A549 (cell line): ENCODE results near the gene SLC47A2. TPM values are rescaled to one million over a fixed set of nuclear protein-coding genes. Genes with fewer than 3 reads are reported as not detected.

Experiments used
- ATAC-seq, 2 experiments: fragments of 200-7000 bp in 1 of 2; fragments of >200 bp in 1 of 2; cut with Nextera tagmentation in 1 of 2; cut with Tn5 transposase in 1 of 2; 3 replicates each; pipeline versions ENCODE4 v1.8.0 to v1.9.1; 2018 to 2020; ENCODE audit warnings: mild to moderate bottlenecking in 1 of 2, moderate library complexity in 1 of 2
- CTCF ChIA-PET: fragments of 300-600 bp; sonication (Branson Sonifier 250); formaldehyde crosslinking; extraction: SDS; loops from one replicate; lab custom pipeline; 2021; ENCODE audit warnings: antibody characterized with exemption, inconsistent platforms; lab: Yijun Ruan, JAX
- POLR2A ChIA-PET: fragments of 350-600 bp; formaldehyde crosslinking; extraction: SDS; loops from one replicate; lab custom pipeline; 2021; ENCODE audit warnings: antibody characterized with exemption, inconsistent platforms; lab: Yijun Ruan, JAX
- DNase-seq, 2 experiments: peaks; one replicate each; pipeline versions ENCODE4 v3.0.0 to v3.0.0-alpha.2; 2011 to 2016; ENCODE audit warnings: low read depth in 1 of 2, low spot score in 1 of 2
- FAIRE-seq: peaks from 2 replicates; lab custom pipeline; 2011; peaks lifted over from hg19 to GRCh38; lab: Jason Lieb, UNC
- H3K27ac ChIP-seq, 2 experiments: fragments of >200 bp; sonication (Bioruptor Twin); formaldehyde crosslinking; 3 replicates each; pipeline ENCODE4 v1.5.1; 2016 to 2017
- H3K4me1 ChIP-seq: fragments of >200 bp; sonication (Bioruptor Twin); formaldehyde crosslinking; 3 replicates; pipeline ENCODE4 v1.6.1; 2016
- H3K4me2 ChIP-seq: fragments of >200 bp; sonication (Bioruptor Twin); formaldehyde crosslinking; 3 replicates; pipeline ENCODE4 v1.6.1; 2016
- H3K4me3 ChIP-seq: fragments of >200 bp; sonication (Bioruptor Twin); formaldehyde crosslinking; 3 replicates; pipeline ENCODE4 v1.5.1; 2016
- H3K9me3 ChIP-seq: fragments of >200 bp; sonication (Bioruptor Twin); formaldehyde crosslinking; 3 replicates; pipeline ENCODE4 v1.6.1; 2016
- BCL3 ChIP-seq: fragments of >200 bp; sonication (Bioruptor Twin); formaldehyde crosslinking; IDR thresholded peaks from 3 replicates; pipeline ENCODE4 v1.6.1; 2016
- CEBPB ChIP-seq, 2 experiments: fragments of >200 bp in 1 of 2; sonication (Bioruptor Twin) in 1 of 2; formaldehyde crosslinking in 1 of 2; IDR thresholded peaks; 2 replicates each; pipeline ENCODE4 v1.6.1; 2012 to 2016
- CHD4 ChIP-seq: fragments of 200-600 bp; sonication (generic); IDR thresholded peaks from 2 replicates; pipeline ENCODE4 v1.6.1; 2016; ENCODE audit warnings: antibody characterized with exemption, mild to moderate bottlenecking, borderline replicate concordance
- HEYL ChIP-seq: fragments of 250-450 bp; sonication (Bioruptor Pico); IDR thresholded peaks from 2 replicates; pipeline ENCODE4 v1.8.0; 2021; ENCODE audit warnings: mild to moderate bottlenecking, moderate library complexity
- HMGXB4 ChIP-seq: fragments of 250-450 bp; sonication (Bioruptor Pico); IDR thresholded peaks from 2 replicates; pipeline ENCODE4 v1.5.0; 2021; ENCODE audit warnings: mild to moderate bottlenecking, moderate library complexity, borderline replicate concordance
- HOXB13 ChIP-seq: fragments of 250-450 bp; sonication (Bioruptor Pico); IDR thresholded peaks from 2 replicates; pipeline ENCODE4 v1.5.0; 2020; ENCODE audit warnings: low read depth, mild to moderate bottlenecking, moderate library complexity
- JUNB ChIP-seq: fragments of >200 bp; sonication (Bioruptor Twin); formaldehyde crosslinking; IDR thresholded peaks from 2 replicates; pipeline ENCODE4 v1.6.1; 2016
- MAZ ChIP-seq: fragments of 150-350 bp; IDR thresholded peaks from 2 replicates; pipeline ENCODE4 v1.6.1; 2014; ENCODE audit warnings: antibody characterized with exemption, low read depth, low read length, borderline replicate concordance
- MYC ChIP-seq: IDR thresholded peaks from 2 replicates; pipeline ENCODE4 v1.6.1; 2012; ENCODE audit warnings: mild to moderate bottlenecking, inconsistent platforms, low read length, improper control_type of control experiment, borderline replicate concordance
- NFE2L2 ChIP-seq: fragments of 150-350 bp; conservative IDR thresholded peaks from 2 replicates; pipeline ENCODE4 v1.6.1; 2014; ENCODE audit warnings: low read length
- NPAS2 ChIP-seq: fragments of 250-450 bp; sonication (Bioruptor Pico); IDR thresholded peaks from 2 replicates; pipeline ENCODE4 v1.8.0; 2022; ENCODE audit warnings: mild to moderate bottlenecking, moderate library complexity, borderline replicate concordance
- PHF8 ChIP-seq: fragments of 200-600 bp; sonication (generic); IDR thresholded peaks from 2 replicates; pipeline ENCODE4 v1.6.1; 2016; ENCODE audit warnings: low read depth, mild to moderate bottlenecking, antibody characterized with exemption, moderate library complexity, borderline replicate concordance
- POLR2AphosphoS2 ChIP-seq: conservative IDR thresholded peaks from 2 replicates; pipeline ENCODE4 v1.6.1; 2012; ENCODE audit warnings: low read length, improper control_type of control experiment, inconsistent platforms
- RAD21 ChIP-seq, 2 experiments: fragments of >200 bp in 1 of 2; sonication (Bioruptor Twin) in 1 of 2; formaldehyde crosslinking in 1 of 2; IDR thresholded peaks in 1 of 2; conservative IDR thresholded peaks in 1 of 2; 2 replicates in 1 of 2; 3 replicates in 1 of 2; pipeline ENCODE4 v1.6.1; 2012 to 2018; ENCODE audit warnings: inconsistent platforms in 1 of 2
- RARB ChIP-seq: fragments of 250-450 bp; sonication (Bioruptor Pico); IDR thresholded peaks from 2 replicates; pipeline ENCODE4 v1.8.0; 2021; ENCODE audit warnings: mild to moderate bottlenecking, moderate library complexity
- RCOR1 ChIP-seq: fragments of 150-350 bp; IDR thresholded peaks from 2 replicates; pipeline ENCODE4 v1.6.1; 2014; ENCODE audit warnings: antibody characterized with exemption, low read length, low read depth
- RNF2 ChIP-seq: fragments of 200-600 bp; sonication (generic); IDR thresholded peaks from 2 replicates; pipeline ENCODE4 v1.6.1; 2016; ENCODE audit warnings: low read depth, mild to moderate bottlenecking, antibody characterized with exemption, moderate library complexity, borderline replicate concordance
- SMC3 ChIP-seq: fragments of >200 bp; sonication (Bioruptor Twin); formaldehyde crosslinking; IDR thresholded peaks from 3 replicates; pipeline ENCODE4 v1.6.1; 2018; ENCODE audit warnings: inconsistent platforms
- TFCP2L1 ChIP-seq: fragments of 250-450 bp; sonication (Bioruptor Pico); IDR thresholded peaks from 2 replicates; pipeline ENCODE4 v1.5.0; 2021; ENCODE audit warnings: mild to moderate bottlenecking
- ZFP36 ChIP-seq: fragments of 450-650 bp; IDR thresholded peaks from 2 replicates; pipeline ENCODE4 v1.6.1; 2014; ENCODE audit warnings: borderline replicate concordance; ENCODE audit not compliant: partially characterized antibody
- ZNF302 ChIP-seq: fragments of 250-450 bp; sonication (Bioruptor Pico); IDR thresholded peaks from 2 replicates; pipeline ENCODE4 v1.9.0; 2021; ENCODE audit warnings: inconsistent platforms, mild to moderate bottlenecking, moderate library complexity
- WGBS: methylation state at CpG from one replicate; pipeline ENCODE4 v1.1.6; 2017; ENCODE audit errors: missing lambda C conversion rate; 5-methylcytosine and 5-hydroxymethylcytosine counted together
- polyA plus RNA-seq, 4 experiments: library from polyadenylated mRNA; depleted of rRNA in 3 of 4; stranded (reverse); fragments of >200 nt; fragmentation: RNase III in 1 of 4; extraction: RNeasy Plus Mini Kit Qiagen cat#74134 plus additional on column Dnase treatment in 1 of 4; gene quantifications; 2 replicates in 3 of 4; 3 replicates in 1 of 4; pipeline ENCODE4 v1.2.3, GENCODE V29; 2011 to 2017
- TF ChIP-seq, protein P1 (sequence below): fragments of >200 bp; sonication (Bioruptor Twin); formaldehyde crosslinking; IDR thresholded peaks from 2 replicates; pipeline ENCODE4 v1.6.1; 2016
- TF ChIP-seq, protein P2 (sequence below): fragments of 450-650 bp; IDR thresholded peaks from 2 replicates; pipeline ENCODE4 v1.6.1; 2014; ENCODE audit warnings: antibody characterized with exemption
- TF ChIP-seq, protein P3 (sequence below): fragments of 200-600 bp; sonication (generic); IDR thresholded peaks from 2 replicates; pipeline ENCODE4 v1.6.1; 2016; ENCODE audit warnings: antibody characterized with exemption, mild to moderate bottlenecking, moderate library complexity

The SLC47A2 gene
- polyA plus RNA-seq, 2 of the 4 experiments (the other 2 are of a cell fraction) = 0.13 to 0.27 TPM

DNA sequence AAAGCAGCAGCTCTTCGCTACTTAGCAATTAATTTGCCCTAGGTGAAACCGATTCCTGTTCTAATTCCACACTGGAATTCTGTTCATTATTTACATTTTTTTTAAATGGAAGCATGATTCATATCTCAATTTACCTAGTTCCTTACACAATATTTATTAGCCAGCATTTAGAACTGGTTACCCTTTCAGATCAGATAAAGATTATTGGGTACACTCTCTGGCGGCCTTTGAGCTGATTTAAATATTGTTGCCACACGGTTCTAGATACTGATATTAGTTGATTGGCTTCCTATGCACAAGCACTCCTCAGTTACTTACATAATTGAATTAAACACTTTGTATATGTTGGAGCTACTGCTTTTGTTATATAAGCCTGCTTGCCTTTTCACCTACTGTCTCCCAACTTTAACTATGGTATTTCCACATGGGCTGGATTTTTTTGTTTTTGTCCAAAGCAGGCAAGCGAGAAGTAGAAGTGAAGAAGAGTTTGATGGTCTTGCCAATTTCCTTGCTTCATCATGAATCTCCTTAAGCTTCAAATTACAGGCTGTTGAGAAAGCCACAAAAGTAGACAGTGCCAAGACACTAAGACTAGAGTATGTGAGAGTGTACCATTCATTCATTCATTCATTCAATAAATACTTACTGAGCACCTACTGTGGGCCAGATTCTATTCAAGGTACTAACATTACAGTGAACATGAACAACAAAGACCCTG lies 71.7 kb downstream of the SLC47A2 start:
- peak overlapping the region; percentile 17; the same call in 2 of the 3 replicates for H3K4me2 ChIP-seq
- no peak overlapping the region for H3K4me3 ChIP-seq
- FAIRE-seq = peak; percentile 46
- CTCF ChIA-PET = interaction anchor here (1.1 to 7.0 kb wide), 9 partner anchors 9 to 282 kb away, joined by 3 to 37 read pairs (median 13); partner anchors contain the start of gene B9D1
- 86% methylated on average over 5 of the region's 5 CpGs for WGBS
- TF ChIP-seq, protein P1, sequence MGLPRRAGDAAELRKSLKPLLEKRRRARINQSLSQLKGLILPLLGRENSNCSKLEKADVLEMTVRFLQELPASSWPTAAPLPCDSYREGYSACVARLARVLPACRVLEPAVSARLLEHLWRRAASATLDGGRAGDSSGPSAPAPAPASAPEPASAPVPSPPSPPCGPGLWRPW = no peak
- no peak for TF ChIP-seq CHD4
- TF ChIP-seq HOXB13 (CRISPR knock-in tag) = no peak
- TF ChIP-seq CEBPB (IDR thresholded peaks at IDR 0.05) = no peak
- no peak for TF ChIP-seq TFCP2L1
- no peak for TF ChIP-seq HMGXB4
- TF ChIP-seq ZFP36 = no peak
- no peak for TF ChIP-seq RARB (CRISPR knock-in tag)
- no peak for TF ChIP-seq NPAS2 (CRISPR knock-in tag)
- no peak for TF ChIP-seq BCL3
- TF ChIP-seq ZNF302 (CRISPR knock-in tag) = no peak
- TF ChIP-seq POLR2AphosphoS2 = no peak
- TF ChIP-seq, protein P2, sequence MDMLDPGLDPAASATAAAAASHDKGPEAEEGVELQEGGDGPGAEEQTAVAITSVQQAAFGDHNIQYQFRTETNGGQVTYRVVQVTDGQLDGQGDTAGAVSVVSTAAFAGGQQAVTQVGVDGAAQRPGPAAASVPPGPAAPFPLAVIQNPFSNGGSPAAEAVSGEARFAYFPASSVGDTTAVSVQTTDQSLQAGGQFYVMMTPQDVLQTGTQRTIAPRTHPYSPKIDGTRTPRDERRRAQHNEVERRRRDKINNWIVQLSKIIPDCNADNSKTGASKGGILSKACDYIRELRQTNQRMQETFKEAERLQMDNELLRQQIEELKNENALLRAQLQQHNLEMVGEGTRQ = no peak
- TF ChIP-seq MAZ = no peak
- TF ChIP-seq, all 56 proteins: peak for 0
- H3K4me1 ChIP-seq = peaks cover 53% of the 10 kb centered on the region
- no peaks in the 10 kb centered on the region for H3K9me3 ChIP-seq
- H3K27ac ChIP-seq = 0 out of 6 replicates have a peak overlapping the region, but pooled peaks of 1 of the 2 experiments have one; percentile 6
- no peak for ATAC-seq
- DNase-seq = no peak
- POLR2A ChIA-PET = interaction anchor here (1.0 kb wide), 1 partner anchor 110 kb away, joined by 3 read pairs; no protein-coding TSS in a partner anchor

DNA sequence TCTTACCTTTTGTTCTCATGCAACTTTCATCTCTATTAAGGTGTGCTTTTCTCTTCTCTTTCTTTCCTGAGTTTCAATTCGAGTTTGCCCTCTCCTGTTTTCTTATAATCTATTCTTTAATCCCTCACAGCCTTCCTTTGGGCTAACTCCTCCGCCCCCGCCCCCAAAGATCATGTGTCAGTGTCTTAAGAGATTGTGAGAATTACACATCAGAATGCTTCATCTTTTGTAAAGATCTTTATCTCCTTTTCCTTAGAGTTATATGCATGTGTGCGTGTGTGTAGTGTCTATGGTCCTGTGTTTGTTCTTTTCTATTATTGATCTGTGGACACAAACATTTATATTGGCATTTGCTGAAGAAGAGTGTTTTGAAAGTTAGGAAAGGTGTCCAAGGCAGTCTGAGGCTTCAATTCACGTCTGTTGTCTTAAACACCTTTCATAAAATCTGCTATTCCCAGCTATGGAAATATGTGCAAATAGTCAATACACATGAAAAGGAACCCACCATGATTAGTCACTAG lies 74.0 kb downstream of the SLC47A2 start:
- no peak for ATAC-seq
- ChIA-PET CTCF (interaction anchor here (1.0 to 4.2 kb wide), 7 partner anchors 11 to 124 kb away, joined by 3 to 20 read pairs (median 9); partner anchors contain the start of gene ALDH3A1), POLR2A (interaction anchor here (0.7 kb wide), 1 partner anchor 13 kb away, joined by 3 read pairs; no protein-coding TSS in a partner anchor)
- 71% methylated on average over 5 of the region's 5 CpGs for WGBS
- Histone ChIP-seq H3K4me3 (no peak overlapping the region), H3K9me3 (no peaks in the 10 kb centered on the region; the same call in 2 of the 3 replicates), H3K4me2 (peak overlapping the region; percentile 29), H3K27ac (no peak overlapping the region; a peak in 1 of 6 replicates), H3K4me1 (peaks cover 53% of the 10 kb centered on the region)
- DNase-seq = no peak
- no peak for FAIRE-seq
- TF ChIP-seq CEBPB (IDR thresholded peaks at IDR 0.05) (no peak), RCOR1 (no peak), NFE2L2 (no peak), NPAS2 (CRISPR knock-in tag) (no peak), BCL3 (no peak), SMC3 (no peak), HEYL (CRISPR knock-in tag) (no peak), RNF2 (no peak), RAD21 (conservative IDR thresholded peaks at IDR 0.05 in 1 of 2, IDR thresholded peaks at IDR 0.05 in 1 of 2) (no peak), TFCP2L1 (no peak), JUNB (no peak), MYC (no peak), CHD4 (no peak), PHF8 (no peak)
- TF ChIP-seq, protein P3, sequence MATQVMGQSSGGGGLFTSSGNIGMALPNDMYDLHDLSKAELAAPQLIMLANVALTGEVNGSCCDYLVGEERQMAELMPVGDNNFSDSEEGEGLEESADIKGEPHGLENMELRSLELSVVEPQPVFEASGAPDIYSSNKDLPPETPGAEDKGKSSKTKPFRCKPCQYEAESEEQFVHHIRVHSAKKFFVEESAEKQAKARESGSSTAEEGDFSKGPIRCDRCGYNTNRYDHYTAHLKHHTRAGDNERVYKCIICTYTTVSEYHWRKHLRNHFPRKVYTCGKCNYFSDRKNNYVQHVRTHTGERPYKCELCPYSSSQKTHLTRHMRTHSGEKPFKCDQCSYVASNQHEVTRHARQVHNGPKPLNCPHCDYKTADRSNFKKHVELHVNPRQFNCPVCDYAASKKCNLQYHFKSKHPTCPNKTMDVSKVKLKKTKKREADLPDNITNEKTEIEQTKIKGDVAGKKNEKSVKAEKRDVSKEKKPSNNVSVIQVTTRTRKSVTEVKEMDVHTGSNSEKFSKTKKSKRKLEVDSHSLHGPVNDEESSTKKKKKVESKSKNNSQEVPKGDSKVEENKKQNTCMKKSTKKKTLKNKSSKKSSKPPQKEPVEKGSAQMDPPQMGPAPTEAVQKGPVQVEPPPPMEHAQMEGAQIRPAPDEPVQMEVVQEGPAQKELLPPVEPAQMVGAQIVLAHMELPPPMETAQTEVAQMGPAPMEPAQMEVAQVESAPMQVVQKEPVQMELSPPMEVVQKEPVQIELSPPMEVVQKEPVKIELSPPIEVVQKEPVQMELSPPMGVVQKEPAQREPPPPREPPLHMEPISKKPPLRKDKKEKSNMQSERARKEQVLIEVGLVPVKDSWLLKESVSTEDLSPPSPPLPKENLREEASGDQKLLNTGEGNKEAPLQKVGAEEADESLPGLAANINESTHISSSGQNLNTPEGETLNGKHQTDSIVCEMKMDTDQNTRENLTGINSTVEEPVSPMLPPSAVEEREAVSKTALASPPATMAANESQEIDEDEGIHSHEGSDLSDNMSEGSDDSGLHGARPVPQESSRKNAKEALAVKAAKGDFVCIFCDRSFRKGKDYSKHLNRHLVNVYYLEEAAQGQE = no peak
